Fibroblast of skin of left biceps (primary cell): ENCODE data around the gene FAM24B.

ENCODE experiments used
- DNase-seq, 2 experiments: peaks; one replicate each; pipeline ENCODE4 v3.0.0-alpha.2; 2013; ENCODE audit warnings: low read depth in 2 of 2

FAM24B gene

DNA sequence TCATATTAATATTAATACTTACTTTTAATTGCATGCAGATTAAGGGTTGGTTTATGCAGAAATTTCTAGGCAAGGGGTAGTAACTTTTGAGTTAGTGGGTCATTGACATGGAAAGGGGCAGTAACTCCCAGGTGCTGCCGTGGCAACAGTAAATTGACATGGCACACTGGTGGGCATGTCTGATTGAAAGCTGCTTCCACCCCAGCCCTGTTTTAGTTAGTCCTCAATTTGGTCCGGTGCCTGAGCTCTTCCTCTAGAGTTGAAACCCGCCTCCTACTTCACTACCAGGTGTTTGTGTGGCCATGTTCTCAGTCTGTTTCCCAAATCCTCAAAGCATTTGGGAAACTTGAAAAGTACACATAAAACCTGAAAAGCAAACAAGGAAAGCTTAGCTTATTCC is 52.1 kb downstream of the FAM24B start:
- no peak for DNase-seq

DNA sequence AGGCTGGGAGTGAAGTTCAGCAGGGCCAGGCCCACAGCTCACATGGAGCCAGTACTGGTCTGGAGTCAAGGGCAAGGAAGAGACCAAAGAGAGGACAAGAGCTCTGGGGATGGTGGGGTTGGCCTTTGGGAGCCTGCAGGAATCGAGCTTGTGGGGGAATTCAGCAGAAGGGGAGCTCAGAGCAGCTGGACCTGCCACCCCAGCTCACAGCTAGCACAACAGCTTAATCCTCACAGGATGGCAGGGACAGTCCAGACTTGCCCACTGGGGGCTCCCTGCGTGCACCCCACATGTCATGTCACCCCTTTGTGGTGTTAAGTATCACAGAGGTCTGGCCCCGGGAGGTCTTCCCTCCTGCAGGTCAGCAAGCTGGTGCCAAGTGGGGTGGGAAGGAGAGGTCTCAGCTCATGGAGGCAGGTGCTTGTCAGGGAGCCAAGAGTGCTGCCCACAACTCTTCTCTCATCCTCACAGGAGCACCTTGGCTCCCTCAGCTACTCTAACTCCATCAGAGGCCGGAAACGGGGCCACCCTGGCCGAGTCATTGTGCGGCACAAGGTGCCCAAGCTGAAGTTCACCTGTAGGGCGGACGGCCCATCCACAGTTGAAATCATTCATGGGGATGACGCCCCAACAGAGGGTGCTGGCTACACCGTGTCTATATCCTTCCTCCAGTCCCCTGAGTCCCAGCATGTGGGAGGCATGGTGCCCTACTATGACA is 56.2 kb downstream of the FAM24B start:
- no peak for DNase-seq

DNA sequence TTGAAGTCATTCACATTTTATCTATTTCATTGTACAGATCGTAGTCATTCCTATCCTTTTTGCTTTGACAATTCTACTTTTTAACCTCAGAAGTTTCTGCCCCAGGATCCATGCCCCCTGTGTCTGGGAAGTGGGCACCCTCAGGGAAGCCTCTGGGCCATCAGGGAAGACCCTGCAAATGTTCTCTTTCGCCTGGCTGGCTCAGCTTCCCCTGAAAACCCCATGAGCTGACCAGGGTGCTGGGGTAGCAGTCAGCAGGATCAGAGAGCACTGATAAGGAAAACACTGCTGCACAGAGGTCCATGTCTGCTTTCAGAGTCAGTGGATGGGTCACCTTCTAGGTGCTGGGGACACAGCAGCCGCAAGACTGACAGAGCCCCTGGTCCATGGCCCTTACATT is 57.6 kb downstream of the FAM24B start:
- DNase-seq, result no peak

GRCh38 chr10:122815458-122815857 is 63.9 kb downstream of the FAM24B start:
- DNase-seq, result no peak

- DNase-seq, result no peak
Observed at GRCh38 chr10:122814493-122814892, 64.9 kb downstream of the FAM24B start.

GRCh38 chr10:122812751-122813150 is 66.6 kb downstream of the FAM24B start:
- no peak for DNase-seq

DNA sequence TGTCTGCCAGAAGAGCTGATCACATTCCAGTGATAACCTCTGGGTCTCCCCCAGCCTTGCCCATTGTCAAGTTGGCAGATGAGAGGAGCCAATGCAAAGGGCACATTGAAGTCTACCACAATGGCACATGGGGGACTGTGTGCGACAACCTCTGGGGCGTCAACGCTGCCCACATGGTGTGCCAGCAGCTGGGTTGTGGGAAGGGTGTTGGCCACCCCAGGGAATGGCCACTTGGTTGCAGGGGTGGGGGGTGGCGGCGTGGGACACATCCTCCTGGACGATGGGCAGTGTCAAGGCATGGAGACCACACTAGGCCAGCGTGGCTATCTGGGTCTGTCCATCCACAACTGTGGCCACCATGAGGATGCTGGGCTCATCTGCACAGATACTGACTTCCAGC is 77.1 kb downstream of the FAM24B start:
- DNase-seq, result no peak
